Tibial nerve (tissue), 4 donors: ENCODE data around the gene RAPGEF6. TPM values are rescaled to one million over a fixed set of nuclear protein-coding genes. Genes with fewer than 3 reads are reported as not detected.

ENCODE experiments used
- DNase-seq, 2 donors: peaks; one replicate each; pipeline ENCODE4 v3.0.0-alpha.2; 2019; ENCODE audit warnings: low spot score in 2 of 2
- H3K27ac ChIP-seq, 4 donors: fragments of 200-600 bp; sonication (generic) in 3 of 4; one replicate each; pipeline ENCODE4 v1.5.1; 2017 to 2019; ENCODE audit warnings: mild to moderate bottlenecking in 1 of 4
- H3K27me3 ChIP-seq, 2 donors: fragments of 200-600 bp; sonication (generic) in 1 of 2; one replicate each; pipeline versions ENCODE4 v1.5.1 to v1.6.0; 2017 to 2019
- H3K36me3 ChIP-seq, 3 donors: fragments of 200-600 bp; sonication (generic); one replicate each; pipeline ENCODE4 v1.5.1; 2018 to 2019
- H3K4me1 ChIP-seq, 4 donors: fragments of 200-600 bp; sonication (generic) in 3 of 4; one replicate each; pipeline ENCODE4 v1.5.1; 2017 to 2019
- H3K4me3 ChIP-seq, 4 donors: fragments of 200-600 bp; sonication (generic) in 3 of 4; one replicate each; pipeline ENCODE4 v1.5.1; 2017 to 2019; ENCODE audit warnings: mild to moderate bottlenecking in 1 of 4, moderate library complexity in 1 of 4
- H3K9me3 ChIP-seq, 4 donors: fragments of 200-600 bp; sonication (generic) in 3 of 4; one replicate each; pipeline ENCODE4 v1.5.1; 2017 to 2019
- EP300 ChIP-seq, 2 donors: sonication (generic); formaldehyde crosslinking; IDR thresholded peaks; one replicate each; pipeline ENCODE4 v1.6.1; 2017; ENCODE audit warnings: antibody characterized with exemption in 2 of 2, mild to moderate bottlenecking in 1 of 2
- POLR2A ChIP-seq, 2 donors: fragments of 450-650 bp; IDR thresholded peaks; one replicate each; pipeline ENCODE4 v1.6.1; 2017; ENCODE audit warnings: antibody characterized with exemption in 2 of 2, mild to moderate bottlenecking in 2 of 2, moderate library complexity in 2 of 2
- WGBS, 2 donors: methylation state at CpG; one replicate each; pipeline ENCODE4 v1.1.5; 2018; 5-methylcytosine and 5-hydroxymethylcytosine counted together
- total RNA-seq, 4 donors: library from RNA; depleted of rRNA; stranded (reverse); fragments of >200 nt; gene quantifications; one replicate each; pipeline ENCODE4 v1.1.0, GENCODE V29; 2016
- TF ChIP-seq, protein P1 (sequence below), 5 experiments: fragments of 200-600 bp in 3 of 5; fragments of 450-650 bp in 2 of 5; sonication (generic) in 3 of 5; IDR thresholded peaks; one replicate each; pipeline ENCODE4 v1.5.1; 2016 to 2019; ENCODE audit warnings: antibody characterized with exemption in 5 of 5, mild to moderate bottlenecking in 3 of 5, moderate library complexity in 2 of 5

RAPGEF6 gene
- total RNA-seq, 4 donors from 2014 or later, result 25.1 to 36.4 (median 26.6) TPM

DNA sequence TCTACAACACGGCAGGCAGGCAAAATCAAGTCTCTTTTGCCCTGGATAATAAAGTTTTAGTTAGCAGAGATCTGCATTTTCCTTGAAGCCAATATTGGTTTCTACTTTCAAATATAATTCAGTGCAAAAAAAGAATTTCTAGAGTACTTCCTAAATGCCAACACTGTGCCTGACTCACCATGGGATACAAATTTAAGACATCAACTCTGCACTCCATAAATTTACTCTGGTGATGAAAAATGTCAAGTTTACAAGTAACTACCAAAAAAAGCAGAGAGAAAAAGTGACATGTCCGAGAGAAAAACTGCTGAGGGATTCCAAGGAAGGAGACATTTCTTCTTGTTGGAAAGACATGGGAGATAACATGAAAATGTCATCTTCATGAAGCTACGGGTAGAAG lies 119.7 kb downstream of the RAPGEF6 start:
- Histone ChIP-seq H3K4me1 (peaks cover 0 to 17% (median 0%) of the 10 kb centered on the region in 4 donors), H3K27ac (no peak overlapping the region), H3K4me3 (no peak overlapping the region), H3K9me3 (no peaks in the 10 kb centered on the region), H3K36me3 (peaks cover 0 to 21% (median 0%) of the 10 kb centered on the region in 3 donors), H3K27me3 (no peaks in the 10 kb centered on the region)
- WGBS, 2 donors, result 81 to 85% methylated on average over 3 of the region's 3 CpGs
- TF ChIP-seq, protein P1, sequence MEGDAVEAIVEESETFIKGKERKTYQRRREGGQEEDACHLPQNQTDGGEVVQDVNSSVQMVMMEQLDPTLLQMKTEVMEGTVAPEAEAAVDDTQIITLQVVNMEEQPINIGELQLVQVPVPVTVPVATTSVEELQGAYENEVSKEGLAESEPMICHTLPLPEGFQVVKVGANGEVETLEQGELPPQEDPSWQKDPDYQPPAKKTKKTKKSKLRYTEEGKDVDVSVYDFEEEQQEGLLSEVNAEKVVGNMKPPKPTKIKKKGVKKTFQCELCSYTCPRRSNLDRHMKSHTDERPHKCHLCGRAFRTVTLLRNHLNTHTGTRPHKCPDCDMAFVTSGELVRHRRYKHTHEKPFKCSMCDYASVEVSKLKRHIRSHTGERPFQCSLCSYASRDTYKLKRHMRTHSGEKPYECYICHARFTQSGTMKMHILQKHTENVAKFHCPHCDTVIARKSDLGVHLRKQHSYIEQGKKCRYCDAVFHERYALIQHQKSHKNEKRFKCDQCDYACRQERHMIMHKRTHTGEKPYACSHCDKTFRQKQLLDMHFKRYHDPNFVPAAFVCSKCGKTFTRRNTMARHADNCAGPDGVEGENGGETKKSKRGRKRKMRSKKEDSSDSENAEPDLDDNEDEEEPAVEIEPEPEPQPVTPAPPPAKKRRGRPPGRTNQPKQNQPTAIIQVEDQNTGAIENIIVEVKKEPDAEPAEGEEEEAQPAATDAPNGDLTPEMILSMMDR (IDR thresholded peaks at IDR 0.05), result no peak
- TF ChIP-seq EP300 (IDR thresholded peaks at IDR 0.05) (no peak), POLR2A (IDR thresholded peaks at IDR 0.05) (no peak)
- no peak for DNase-seq

DNA sequence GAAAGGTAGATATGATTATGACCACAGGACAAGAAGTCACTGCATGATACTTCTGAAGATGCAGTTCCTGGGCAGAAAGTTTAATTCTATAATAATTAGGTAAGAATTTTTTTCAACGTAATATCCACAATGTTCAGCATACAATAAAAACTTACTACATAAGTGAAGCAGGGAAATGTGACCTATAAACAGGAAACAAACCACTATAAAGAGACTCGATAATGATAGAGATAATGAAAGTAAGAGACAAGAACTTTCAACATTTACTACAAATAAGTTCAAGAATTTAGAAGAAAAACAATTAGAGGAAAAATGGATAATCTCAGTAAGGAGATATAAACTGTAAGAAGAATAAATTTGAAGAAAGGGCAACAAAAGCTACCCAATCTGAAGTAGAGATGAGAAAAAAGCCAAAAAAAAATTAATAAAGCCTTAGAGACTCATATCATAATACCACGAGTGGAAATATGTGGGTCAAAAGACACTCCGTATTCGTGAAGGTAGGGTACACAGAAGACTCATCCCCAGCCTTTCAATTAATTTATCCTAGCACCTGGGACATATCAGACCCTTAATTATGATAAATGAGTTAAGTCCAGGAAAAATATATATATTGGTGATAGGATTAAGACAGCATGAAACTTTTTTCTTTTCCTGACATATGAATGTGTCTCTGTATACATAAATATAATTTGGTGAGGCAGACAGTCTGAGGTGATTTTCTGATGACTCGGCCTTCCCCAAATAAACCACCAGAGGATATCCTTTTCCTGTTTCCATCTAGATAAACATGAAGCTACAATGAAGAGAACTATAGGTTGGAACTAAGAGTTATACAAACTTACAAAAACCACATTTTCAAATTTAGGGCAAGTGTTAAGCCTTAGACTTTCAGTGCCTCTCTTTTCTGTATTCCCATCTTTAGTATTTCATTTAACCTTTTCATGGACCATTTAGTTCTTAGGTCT lies 120.4 kb downstream of the RAPGEF6 start:
- peaks cover 0 to 23% (median 0%) of the 10 kb centered on the region in 3 donors for H3K36me3 ChIP-seq
- no peak for TF ChIP-seq EP300 (IDR thresholded peaks at IDR 0.05)
- TF ChIP-seq POLR2A (IDR thresholded peaks at IDR 0.05), result no peak
- TF ChIP-seq, protein P1 (IDR thresholded peaks at IDR 0.05), result no peak
- no peak overlapping the region for H3K4me3 ChIP-seq
- H3K4me1 ChIP-seq, result peaks cover 0 to 17% (median 0%) of the 10 kb centered on the region in 4 donors
- DNase-seq, result no peak
- peak overlapping the region in 2 of 4 donors; percentile 7 to 41 for H3K27ac ChIP-seq
- no peaks in the 10 kb centered on the region for H3K27me3 ChIP-seq
- no peaks in the 10 kb centered on the region for H3K9me3 ChIP-seq
- WGBS, 2 donors, result 55 to 66% methylated on average over 6 of the region's 6 CpGs

- Histone ChIP-seq H3K27ac (no peak overlapping the region), H3K36me3 (peaks cover 0 to 21% (median 0%) of the 10 kb centered on the region in 3 donors), H3K4me1 (peaks cover 0 to 17% (median 0%) of the 10 kb centered on the region in 4 donors), H3K4me3 (no peak overlapping the region), H3K9me3 (no peaks in the 10 kb centered on the region), H3K27me3 (no peaks in the 10 kb centered on the region)
- no peak for DNase-seq
- TF ChIP-seq, protein P1 (IDR thresholded peaks at IDR 0.05), result no peak
- TF ChIP-seq EP300 (IDR thresholded peaks at IDR 0.05), result no peak
- no peak for TF ChIP-seq POLR2A (IDR thresholded peaks at IDR 0.05)
- 83 to 95% methylated on average over 6 of the region's 6 CpGs for whole genome bisulfite sequencing, 2 donors
Measured at GRCh38 chr5:131513780-131514179, 121.2 kb downstream of the RAPGEF6 start.

- TF ChIP-seq POLR2A (IDR thresholded peaks at IDR 0.05) (no peak), EP300 (IDR thresholded peaks at IDR 0.05) (no peak)
- TF ChIP-seq, protein P1 (IDR thresholded peaks at IDR 0.05), result no peak
- no peak overlapping the region for H3K4me3 ChIP-seq
- H3K9me3 ChIP-seq, result no peaks in the 10 kb centered on the region
- no peaks in the 10 kb centered on the region for H3K27me3 ChIP-seq
- H3K27ac ChIP-seq, result no peak overlapping the region
- peaks cover 0 to 17% (median 0%) of the 10 kb centered on the region in 4 donors for H3K4me1 ChIP-seq
- H3K36me3 ChIP-seq, result peaks cover 0 to 23% (median 0%) of the 10 kb centered on the region in 3 donors
- WGBS, 2 donors, result 93 to 94% methylated on average over 5 of the region's 5 CpGs
- DNase-seq, result no peak
Measured at GRCh38 chr5:131511934-131512333, 123.1 kb downstream of the RAPGEF6 start.

GRCh38 chr5:131509801-131510200 lies 125.2 kb downstream of the RAPGEF6 start:
- H3K4me3 ChIP-seq, result no peak overlapping the region
- TF ChIP-seq, protein P1 (IDR thresholded peaks at IDR 0.05), result no peak
- TF ChIP-seq EP300 (IDR thresholded peaks at IDR 0.05) (no peak), POLR2A (IDR thresholded peaks at IDR 0.05) (no peak)
- H3K9me3 ChIP-seq, result no peaks in the 10 kb centered on the region
- no peak overlapping the region for H3K27ac ChIP-seq
- peaks cover 0 to 9% (median 0%) of the 10 kb centered on the region in 4 donors for H3K4me1 ChIP-seq
- no peaks in the 10 kb centered on the region for H3K27me3 ChIP-seq
- no peak for DNase-seq
- H3K36me3 ChIP-seq, result peaks cover 0 to 30% (median 0%) of the 10 kb centered on the region in 3 donors
